HG02943 (cell line): Measurements from ENCODE around the gene CABP7.

Source experiments
- ATAC-seq: cut with Tn5 transposase; IDR thresholded peaks from one replicate; pipeline ENCODE4 v1.9.1; 2021; ENCODE audit warnings: mild to moderate bottlenecking, low read depth, moderate library complexity; ENCODE audit not compliant: unreplicated experiment

The CABP7 gene

GRCh38 chr22:29722151-29722550 lies 2.3 kb downstream of the CABP7 start:
- no peak for ATAC-seq

GRCh38 chr22:29722587-29722986 lies 2.8 kb downstream of the CABP7 start:
- ATAC-seq, result no peak

DNA sequence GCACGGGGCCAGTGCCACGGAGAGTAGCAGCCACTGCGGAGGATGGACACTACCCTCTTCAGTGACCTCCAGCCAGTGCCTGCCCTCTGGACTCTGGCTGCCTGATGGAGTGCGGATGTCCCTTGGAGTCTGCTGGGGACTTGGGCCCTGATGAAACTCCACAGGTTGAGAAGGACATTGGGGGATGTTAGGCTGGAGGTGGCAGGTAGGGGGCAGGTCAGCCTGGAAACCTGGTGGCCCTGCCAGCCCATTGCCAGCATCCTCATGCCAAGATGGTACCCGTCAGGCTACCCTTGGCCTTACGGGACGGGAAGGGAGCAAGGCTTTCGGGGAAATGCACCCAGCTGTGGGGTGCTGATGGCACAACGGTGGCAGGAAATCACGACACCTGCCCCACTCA lies 4.0 kb downstream of the CABP7 start:
- ATAC-seq, result no peak

GRCh38 chr22:29724843-29725242 lies 5.0 kb downstream of the CABP7 start:
- no peak for ATAC-seq

GRCh38 chr22:29726106-29726505 lies 6.3 kb downstream of the CABP7 start:
- no peak for ATAC-seq

DNA sequence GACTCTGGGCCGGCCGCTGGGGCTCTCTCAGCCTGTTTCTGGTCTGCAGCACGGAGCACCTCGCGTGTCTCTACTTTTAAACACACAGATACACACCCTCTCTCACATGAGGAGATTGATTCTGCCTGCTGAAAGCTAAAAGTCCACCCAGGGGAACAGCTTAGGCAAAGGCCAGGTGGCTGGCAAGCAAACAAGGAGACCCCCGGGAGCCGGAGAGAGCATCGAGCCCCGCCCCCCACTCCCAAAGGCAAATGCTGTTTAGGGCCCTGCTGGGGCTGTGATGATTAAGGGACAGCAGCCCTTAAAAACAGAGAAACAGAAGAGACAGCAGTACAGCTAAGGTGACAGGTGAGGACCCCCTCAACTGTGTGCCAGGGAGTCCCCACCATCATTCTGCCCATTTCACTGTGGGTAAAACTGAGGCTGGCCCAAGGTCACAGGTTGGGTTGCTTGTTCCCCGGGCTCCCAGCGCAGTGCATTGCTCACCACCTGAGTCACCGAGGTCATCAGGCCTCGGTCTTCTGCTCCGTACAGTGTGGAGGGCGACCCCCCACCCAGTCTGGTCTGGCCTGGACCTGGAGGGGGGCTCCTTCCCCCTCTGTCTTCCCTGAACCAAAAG lies 6.8 kb downstream of the CABP7 start:
- ATAC-seq, result no peak

DNA sequence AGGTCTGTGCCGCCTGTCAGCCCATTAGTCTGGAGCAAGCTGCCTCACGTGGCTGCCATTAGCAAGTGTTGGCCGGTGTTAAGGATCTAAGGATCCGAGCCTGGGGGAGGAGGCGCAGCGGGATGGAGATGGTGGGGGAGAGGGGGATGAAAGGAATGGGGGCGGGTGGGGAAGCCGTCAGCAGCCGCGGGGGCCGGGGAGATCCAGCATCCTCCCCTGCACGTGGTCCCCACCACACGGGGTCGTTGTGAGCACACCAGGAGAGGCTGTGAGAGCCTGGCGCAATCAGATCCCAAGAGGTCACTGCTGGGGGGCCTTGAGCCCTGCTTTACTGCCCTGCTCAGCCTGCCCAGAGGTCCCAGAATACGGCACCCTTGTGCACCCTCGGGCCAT lies 7.3 kb downstream of the CABP7 start:
- ATAC-seq, result no peak

GRCh38 chr22:29729161-29729560 lies 9.4 kb downstream of the CABP7 start:
- no peak for ATAC-seq

DNA sequence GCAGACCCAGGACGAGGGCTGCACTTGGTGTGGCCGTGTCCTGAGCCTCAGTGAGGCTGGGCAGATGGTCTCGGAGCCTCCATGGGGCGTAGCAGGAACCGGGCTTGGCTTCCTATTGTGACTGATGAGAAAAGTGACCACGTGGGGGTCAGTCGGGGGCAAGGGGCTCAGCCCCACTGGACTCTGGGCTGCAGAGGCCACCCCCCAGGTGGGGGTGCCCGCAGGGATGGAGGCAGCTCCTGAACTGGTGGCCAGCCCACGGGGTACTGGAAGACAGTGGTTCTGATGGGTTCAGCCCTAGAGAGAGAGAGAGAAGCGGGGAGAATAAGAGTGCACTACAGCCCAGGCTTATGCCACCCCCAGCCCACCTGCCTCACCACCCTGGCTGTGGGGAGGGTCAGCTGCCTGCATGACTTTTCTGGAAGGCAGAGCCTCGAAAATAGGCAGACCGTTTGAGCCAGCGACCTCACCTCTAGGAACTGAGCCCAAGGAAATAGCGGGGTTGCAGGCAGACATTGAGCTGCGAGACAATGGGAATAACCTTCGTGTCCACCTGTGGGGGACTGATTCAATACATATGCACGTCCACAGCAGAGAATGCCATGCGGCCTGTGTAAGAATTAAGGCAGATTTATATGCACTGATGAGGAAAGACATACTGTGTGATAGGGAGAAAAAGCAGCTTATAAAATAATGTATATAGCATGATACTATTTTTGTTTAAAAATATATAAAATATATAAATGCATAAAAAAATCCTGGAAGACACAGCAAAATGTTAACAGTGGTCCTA lies 11.5 kb downstream of the CABP7 start:
- no peak for ATAC-seq

GRCh38 chr22:29732883-29733282 lies 13.1 kb downstream of the CABP7 start:
- ATAC-seq, result no peak

DNA sequence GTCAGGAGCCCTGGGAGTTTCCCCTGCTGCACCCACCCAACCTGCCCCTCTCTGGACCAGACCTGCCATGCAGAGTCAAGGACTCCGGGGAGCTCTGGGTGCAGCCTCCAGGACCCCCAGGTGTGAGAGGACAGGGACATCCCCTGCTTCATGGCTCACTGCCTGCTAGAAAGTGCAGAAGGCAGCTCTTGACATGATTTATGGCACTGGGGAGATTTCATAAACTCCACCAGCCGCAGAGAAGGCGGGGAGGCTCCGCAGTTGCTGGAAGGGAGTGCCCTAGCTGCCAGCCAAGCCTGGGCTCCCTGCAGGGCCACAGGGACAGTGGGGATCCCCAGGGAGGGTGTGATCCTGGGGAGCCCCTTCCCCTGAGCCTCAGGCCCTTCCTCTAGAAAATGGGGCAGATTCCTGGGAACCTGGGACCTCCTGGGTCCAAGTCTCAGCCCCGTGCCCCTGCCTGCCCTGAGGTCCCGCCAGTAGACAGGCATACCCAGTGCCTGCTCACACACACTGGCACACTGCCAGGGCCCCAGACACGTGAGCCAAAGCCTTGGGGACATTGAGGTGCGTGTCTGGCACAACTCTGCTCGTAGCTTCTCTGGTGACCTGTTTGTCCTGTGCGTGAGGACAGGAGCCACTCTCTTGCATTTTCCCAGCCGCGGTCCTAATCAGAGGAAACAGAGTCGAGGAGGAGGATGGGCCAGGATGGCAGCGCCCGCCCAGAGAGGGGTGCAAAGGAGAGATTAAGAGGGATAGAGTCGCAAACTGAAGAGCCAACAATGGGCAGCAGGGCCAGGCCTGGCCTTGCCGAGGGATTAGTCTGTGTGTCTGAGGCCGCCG lies 13.8 kb downstream of the CABP7 start:
- no peak for ATAC-seq

- no peak for ATAC-seq
These were observed 14.6 kb downstream of the CABP7 start for GRCh38 chr22:29734406-29734805.

DNA sequence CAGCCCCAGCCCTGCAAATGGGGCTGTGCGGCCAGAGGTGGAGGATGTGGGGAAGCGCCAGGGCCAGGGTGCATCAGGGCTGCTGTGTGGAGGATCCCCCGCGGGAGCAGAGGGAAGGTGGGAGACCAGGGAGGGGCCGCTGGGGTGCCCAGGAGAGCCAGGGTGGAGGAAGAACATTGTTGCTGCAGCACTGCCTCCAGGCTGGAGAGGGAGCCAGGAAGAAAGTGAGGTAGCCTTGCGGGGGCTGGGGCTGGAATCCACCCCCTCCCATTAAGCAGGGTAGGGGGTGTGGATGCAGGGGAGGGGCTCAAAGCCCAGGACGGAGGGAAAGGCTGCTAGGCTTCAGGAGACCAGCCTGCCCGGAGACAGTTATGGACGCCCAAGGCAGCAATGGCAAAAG lies 15.0 kb downstream of the CABP7 start:
- no peak for ATAC-seq

GRCh38 chr22:29735416-29735815 lies 15.6 kb downstream of the CABP7 start:
- no peak for ATAC-seq

DNA sequence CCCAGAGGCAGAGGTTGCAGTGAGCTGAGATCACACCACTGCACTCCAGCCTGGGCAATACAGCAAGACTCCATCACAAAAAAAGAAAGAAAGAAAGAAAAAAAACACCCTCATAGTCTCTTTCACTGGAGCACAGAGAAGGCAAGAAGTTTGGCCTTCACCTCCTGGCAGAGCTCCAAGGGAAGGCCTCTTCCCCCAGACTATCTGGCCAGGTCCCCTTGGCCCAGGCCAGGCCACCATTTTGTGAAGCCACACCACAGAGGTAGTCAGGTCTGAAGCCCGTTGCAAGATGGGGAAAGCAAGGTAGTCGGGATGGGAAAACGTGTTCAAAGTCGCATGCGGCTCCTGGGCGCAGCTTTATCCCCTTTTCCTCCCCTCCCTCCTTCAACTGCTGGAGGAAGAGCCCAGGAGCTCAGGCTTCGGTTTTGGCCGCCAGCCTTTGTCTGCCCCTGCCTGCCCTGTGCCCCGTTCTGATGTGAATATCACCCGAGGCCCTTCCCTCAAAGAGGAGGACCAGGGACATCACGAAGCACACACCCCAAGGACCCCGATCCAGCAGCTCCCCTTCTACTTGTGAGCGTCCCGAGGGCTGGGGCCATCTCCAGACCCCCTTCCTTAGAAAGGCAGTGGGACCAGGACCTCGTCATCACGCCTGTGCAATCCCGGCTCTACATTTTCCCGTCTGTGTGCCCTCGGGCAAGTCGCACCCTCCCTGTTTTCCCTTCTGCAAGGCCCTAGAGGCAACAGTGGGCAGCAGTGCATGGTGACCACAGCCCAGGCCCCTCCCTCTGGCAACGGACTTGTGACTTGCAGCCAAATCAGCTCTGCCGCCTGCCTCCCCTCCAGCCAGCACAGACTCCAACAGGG lies 17.7 kb downstream of the CABP7 start:
- ATAC-seq, result no peak

DNA sequence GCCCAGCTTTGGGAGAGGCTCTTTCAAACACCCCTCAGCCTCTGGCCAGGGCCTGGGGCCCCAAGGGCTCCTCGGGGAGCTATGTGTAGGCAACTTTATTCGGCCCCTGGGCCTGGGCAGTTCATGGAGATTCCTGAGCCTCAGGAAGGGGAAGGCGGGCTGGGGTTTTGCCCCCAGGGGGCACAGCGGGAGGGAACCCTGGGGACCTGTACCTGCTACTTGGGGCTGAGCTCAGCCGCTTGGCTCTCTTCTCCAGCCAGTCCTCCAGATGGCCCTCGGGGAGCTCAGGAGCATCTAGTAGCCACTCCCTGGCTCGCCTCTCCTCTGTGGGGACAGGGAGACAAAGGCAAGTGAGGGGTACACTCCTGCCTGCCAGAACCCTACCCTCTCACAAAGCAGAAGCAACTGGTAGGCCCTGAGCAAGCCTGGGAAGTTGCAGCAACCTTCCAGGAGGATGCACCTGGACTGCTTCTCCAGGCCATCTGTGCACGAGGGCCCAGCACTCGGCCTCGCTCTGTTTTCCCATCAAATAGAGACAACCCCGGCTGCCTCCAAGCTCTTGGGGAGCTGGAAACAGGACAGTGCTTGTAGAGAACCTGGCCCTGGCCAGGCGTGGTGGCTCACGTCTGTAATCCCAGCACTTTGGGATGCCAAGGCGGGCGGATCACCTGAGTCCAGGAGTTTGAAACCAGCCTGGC lies 18.5 kb downstream of the CABP7 start:
- no peak for ATAC-seq

DNA sequence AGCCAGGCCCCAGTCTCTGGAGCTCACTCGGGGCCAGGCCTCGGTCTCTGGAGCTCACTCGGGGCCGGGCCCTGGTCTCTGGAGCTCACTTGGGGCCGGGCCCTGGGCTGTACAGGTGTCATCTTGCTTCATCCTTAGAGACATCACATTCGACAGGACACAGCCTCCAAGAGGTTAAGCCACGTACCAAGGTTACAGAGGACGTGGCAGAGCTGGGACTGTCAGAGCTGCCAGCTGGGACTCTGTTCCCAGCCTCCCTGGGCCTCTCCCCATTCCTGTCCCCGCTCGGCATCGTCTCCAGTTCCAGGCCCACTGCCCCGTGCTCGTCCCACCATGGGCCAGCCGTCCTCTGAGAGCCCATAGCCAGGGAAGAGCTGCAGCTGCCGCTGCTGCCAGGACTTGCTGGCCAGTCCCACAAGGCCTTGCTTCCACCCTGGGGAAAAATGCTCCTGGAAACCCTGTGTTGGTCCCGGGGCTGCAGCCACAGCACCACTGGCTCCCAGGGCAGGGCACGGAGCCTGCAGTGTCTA lies 19.6 kb downstream of the CABP7 start:
- no peak for ATAC-seq

GRCh38 chr22:29740216-29740615 lies 20.4 kb downstream of the CABP7 start:
- ATAC-seq, result no peak

- ATAC-seq, result no peak
These were observed 22.1 kb downstream of the CABP7 start for GRCh38 chr22:29741926-29742325.

DNA sequence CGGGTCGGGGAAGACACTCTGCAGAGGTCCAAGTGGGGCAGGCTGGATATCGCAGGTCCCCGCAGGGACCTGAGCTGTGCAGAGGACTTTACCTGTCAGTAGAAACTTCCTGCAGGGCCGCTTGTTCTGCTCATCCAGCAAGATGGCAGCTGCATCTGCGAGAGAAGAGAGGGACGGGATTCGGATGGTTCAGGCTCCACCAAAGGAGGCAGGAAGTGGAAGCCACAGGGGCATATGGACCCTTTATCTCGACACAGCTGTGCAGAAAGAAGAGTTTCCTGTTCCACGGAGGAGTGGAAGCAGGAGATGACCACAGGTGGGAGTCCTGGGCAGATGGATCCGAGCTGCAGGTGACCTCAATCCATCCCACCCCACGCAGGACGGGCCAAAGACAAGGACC lies 22.5 kb downstream of the CABP7 start:
- ATAC-seq, result no peak
